HG03066 (cell line): ENCODE results near the gene COX4I2.

Source experiments
- ATAC-seq: cut with Tn5 transposase; IDR thresholded peaks from one replicate; pipeline ENCODE4 v1.9.1; 2021; ENCODE audit warnings: low read depth; ENCODE audit not compliant: unreplicated experiment

Gene COX4I2

GRCh38 chr20:31674895-31675827, 37.4 kb downstream of the COX4I2 start:
- ATAC-seq: no peak

- ATAC-seq: no peak
These were observed 38.3 kb downstream of the COX4I2 start for GRCh38 chr20:31675828-31676608.

GRCh38 chr20:31676609-31676989, 38.9 kb downstream of the COX4I2 start:
- no peak for ATAC-seq

- ATAC-seq: no peak
These were observed 40.0 kb downstream of the COX4I2 start for GRCh38 chr20:31677553-31678260.

GRCh38 chr20:31678389-31679356, 41.0 kb downstream of the COX4I2 start:
- ATAC-seq: no peak

- no peak for ATAC-seq
These were observed 41.9 kb downstream of the COX4I2 start for GRCh38 chr20:31679357-31680285.

GRCh38 chr20:31680286-31681127, 42.8 kb downstream of the COX4I2 start:
- ATAC-seq: no peak

- no peak for ATAC-seq
These were observed 43.5 kb downstream of the COX4I2 start for GRCh38 chr20:31681128-31681727.

GRCh38 chr20:31681769-31682168, 44.1 kb downstream of the COX4I2 start:
- ATAC-seq: no peak

GRCh38 chr20:31682352-31682751, 44.6 kb downstream of the COX4I2 start:
- ATAC-seq: no peak

- ATAC-seq: no peak
These were observed 45.2 kb downstream of the COX4I2 start for GRCh38 chr20:31682927-31683326.

- ATAC-seq: peak; percentile 44
These were observed 46.7 kb downstream of the COX4I2 start for GRCh38 chr20:31684153-31685015.

GRCh38 chr20:31685853-31686643, 48.3 kb downstream of the COX4I2 start:
- no peak for ATAC-seq

- no peak for ATAC-seq
These were observed 50.1 kb downstream of the COX4I2 start for GRCh38 chr20:31687777-31688176.

GRCh38 chr20:31689141-31689540, 51.4 kb downstream of the COX4I2 start:
- ATAC-seq: no peak
